ENCODE data around the gene ERCC5. TPM values are rescaled to one million over a fixed set of nuclear protein-coding genes. Genes with fewer than 3 reads are reported as not detected.

The ERCC5 gene
- total and polyA plus RNA-seq, 2 experiments from 2014 or later, result 49.2 to 78.5 TPM

- DNase-seq, result peak; percentile 39
- in situ Hi-C loops (cut with MboI), result no loop called here
- Histone ChIP-seq H3K4me3 (no peak overlapping the region), H3K9me3 (ENCODE audit: low read depth) (no peaks in the 10 kb centered on the region), H3K36me3 (ENCODE audit: low read depth) (peaks cover 40% of the 10 kb centered on the region), H4K20me1 (ENCODE audit: insufficient read depth) (0 out of 2 replicates have a peak, but pooled peaks cover 2% of the 10 kb centered on the region), H2AFZ (no peak overlapping the region), H3K9me2 (ENCODE audit: insufficient read depth) (no peaks in the 10 kb centered on the region), H3F3A (ENCODE audit: insufficient read depth) (peaks cover 14% of the 10 kb centered on the region), H3K27ac (peak overlapping the region; percentile 6; the same call in 1 of the 2 replicates), H3K27me3 (replicated peaks; ENCODE audit: insufficient read depth) (no peaks in the 10 kb centered on the region), H3K4me1 (ENCODE audit: insufficient read depth) (peaks cover 22% of the 10 kb centered on the region), H3K9ac (no peak overlapping the region), H3K79me2 (ENCODE audit: insufficient read depth) (peaks cover 81% of the 10 kb centered on the region), H3K4me2 (ENCODE audit: unreplicated experiment) (no peak overlapping the region)
- TF ChIP-seq EZH2phosphoT487 (IDR thresholded peaks at IDR 0.05; ENCODE audit: insufficient read depth, low read depth) (no peak), EZH2 (IDR thresholded peaks at IDR 0.05; ENCODE audit: insufficient read depth, poor library complexity, severe bottlenecking) (no peak)
- WGBS, 2 experiments (ENCODE audit: low coverage in 1 of 2, low lambda C conversion rate in 2 of 2, missing lambda C conversion rate in 2 of 2), result 95 to 96% methylated on average over 3 of the region's 3 CpGs
These were observed 6.7 kb downstream of the ERCC5 start for GRCh38 chr13:102852556-102852955.

DNA sequence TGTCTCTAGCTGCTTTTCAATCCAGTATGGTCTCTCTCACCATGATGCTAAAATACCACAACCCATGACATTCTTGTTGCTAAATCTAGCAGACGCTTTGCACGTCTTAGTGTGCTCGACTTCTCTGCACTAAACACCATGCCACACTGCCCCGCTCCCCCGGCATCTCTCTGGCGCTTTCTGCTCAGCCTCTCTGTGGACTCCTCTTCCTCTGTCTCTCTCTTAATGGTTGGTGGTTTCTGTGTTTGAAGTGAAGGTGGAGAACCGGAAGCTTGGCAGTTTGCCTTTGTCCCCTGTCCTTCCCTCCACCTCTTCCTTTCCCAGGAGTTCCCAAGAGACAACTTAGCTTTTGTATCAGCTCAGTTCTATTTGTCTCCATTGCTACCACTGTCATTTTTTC is 8.8 kb downstream of the ERCC5 start:
- Histone ChIP-seq H3K9ac (no peak overlapping the region), H2AFZ (no peak overlapping the region), H3F3A (ENCODE audit: insufficient read depth) (peaks cover 14% of the 10 kb centered on the region), H3K27ac (no peak overlapping the region), H3K9me2 (ENCODE audit: insufficient read depth) (no peaks in the 10 kb centered on the region), H3K27me3 (replicated peaks; ENCODE audit: insufficient read depth) (no peaks in the 10 kb centered on the region), H3K9me3 (ENCODE audit: low read depth) (no peaks in the 10 kb centered on the region), H4K20me1 (ENCODE audit: insufficient read depth) (0 out of 2 replicates have a peak, but pooled peaks cover 2% of the 10 kb centered on the region), H3K79me2 (ENCODE audit: insufficient read depth) (peaks cover 80% of the 10 kb centered on the region), H3K36me3 (ENCODE audit: low read depth) (peaks cover 61% of the 10 kb centered on the region), H3K4me1 (ENCODE audit: insufficient read depth) (peaks cover 10% of the 10 kb centered on the region; the same call in 1 of the 2 replicates), H3K4me2 (ENCODE audit: unreplicated experiment) (no peak overlapping the region), H3K4me3 (no peak overlapping the region)
- TF ChIP-seq EZH2 (IDR thresholded peaks at IDR 0.05; ENCODE audit: insufficient read depth, poor library complexity, severe bottlenecking) (no peak), EZH2phosphoT487 (IDR thresholded peaks at IDR 0.05; ENCODE audit: insufficient read depth, low read depth) (no peak)
- DNase-seq, result no peak
- in situ Hi-C loops (cut with MboI), result no loop called here
- WGBS, 2 experiments (ENCODE audit: low coverage in 1 of 2, low lambda C conversion rate in 2 of 2, missing lambda C conversion rate in 2 of 2), result 92% methylated on average over 7 of the region's 7 CpGs

- Histone ChIP-seq H3K79me2 (ENCODE audit: insufficient read depth) (peaks cover 78% of the 10 kb centered on the region), H3K27me3 (replicated peaks; ENCODE audit: insufficient read depth) (no peaks in the 10 kb centered on the region), H3K9me2 (ENCODE audit: insufficient read depth) (no peaks in the 10 kb centered on the region), H3K4me1 (ENCODE audit: insufficient read depth) (peaks cover 10% of the 10 kb centered on the region; the same call in 1 of the 2 replicates), H3K9ac (peak overlapping the region; percentile 36), H3K9me3 (ENCODE audit: low read depth) (no peaks in the 10 kb centered on the region), H2AFZ (no peak overlapping the region), H3K4me3 (no peak overlapping the region), H4K20me1 (ENCODE audit: insufficient read depth) (0 out of 2 replicates have a peak, but pooled peaks cover 2% of the 10 kb centered on the region), H3K27ac (peak overlapping the region; percentile 30), H3K36me3 (ENCODE audit: low read depth) (peaks cover 76% of the 10 kb centered on the region), H3F3A (ENCODE audit: insufficient read depth) (peaks cover 14% of the 10 kb centered on the region), H3K4me2 (ENCODE audit: unreplicated experiment) (no peak overlapping the region)
- in situ Hi-C loops (cut with MboI), result no loop called here
- peak; percentile 71 for DNase-seq
- TF ChIP-seq EZH2phosphoT487 (IDR thresholded peaks at IDR 0.05; ENCODE audit: insufficient read depth, low read depth) (no peak), EZH2 (IDR thresholded peaks at IDR 0.05; ENCODE audit: insufficient read depth, poor library complexity, severe bottlenecking) (no peak)
- WGBS, 2 experiments (ENCODE audit: low coverage in 1 of 2, low lambda C conversion rate in 2 of 2, missing lambda C conversion rate in 2 of 2), result 18 to 22% methylated on average over 6 of the region's 6 CpGs
These were observed 10.7 kb downstream of the ERCC5 start for GRCh38 chr13:102856557-102856956.

DNA sequence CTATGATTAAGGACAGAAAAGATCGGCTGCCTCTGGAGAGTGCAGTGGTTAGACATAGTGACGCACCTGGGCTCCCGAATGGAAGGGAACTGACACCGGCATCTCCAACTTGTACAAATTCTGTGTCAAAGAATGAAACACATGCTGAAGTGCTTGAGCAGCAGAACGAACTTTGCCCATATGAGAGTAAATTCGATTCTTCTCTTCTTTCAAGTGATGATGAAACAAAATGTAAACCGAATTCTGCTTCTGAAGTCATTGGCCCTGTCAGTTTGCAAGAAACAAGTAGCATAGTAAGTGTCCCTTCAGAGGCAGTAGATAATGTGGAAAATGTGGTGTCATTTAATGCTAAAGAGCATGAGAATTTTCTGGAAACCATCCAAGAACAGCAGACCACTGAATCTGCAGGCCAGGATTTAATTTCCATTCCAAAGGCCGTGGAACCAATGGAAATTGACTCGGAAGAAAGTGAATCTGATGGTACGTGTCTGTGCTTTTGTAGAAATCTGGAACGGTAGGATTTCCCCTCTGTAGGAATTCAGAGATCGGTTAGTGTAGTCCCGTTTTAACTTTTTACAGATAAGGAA is 16.9 kb downstream of the ERCC5 start:
- Histone ChIP-seq H3K27ac (no peak overlapping the region), H2AFZ (no peak overlapping the region), H3K27me3 (replicated peaks; ENCODE audit: insufficient read depth) (no peaks in the 10 kb centered on the region), H3K9me3 (ENCODE audit: low read depth) (no peaks in the 10 kb centered on the region), H4K20me1 (ENCODE audit: insufficient read depth) (0 out of 2 replicates have a peak, but pooled peaks cover 3% of the 10 kb centered on the region), H3K4me1 (ENCODE audit: insufficient read depth) (no peaks in the 10 kb centered on the region), H3K4me2 (ENCODE audit: unreplicated experiment) (no peak overlapping the region), H3K9ac (no peak overlapping the region), H3F3A (ENCODE audit: insufficient read depth) (peaks cover 11% of the 10 kb centered on the region), H3K36me3 (ENCODE audit: low read depth) (peaks cover 90% of the 10 kb centered on the region), H3K9me2 (ENCODE audit: insufficient read depth) (no peaks in the 10 kb centered on the region), H3K4me3 (no peak overlapping the region), H3K79me2 (ENCODE audit: insufficient read depth) (peaks cover 95% of the 10 kb centered on the region)
- in situ Hi-C loops (cut with MboI), result no loop called here
- 87 to 91% methylated on average over 13 of the region's 13 CpGs for WGBS, 2 experiments (ENCODE audit: low coverage in 1 of 2, low lambda C conversion rate in 2 of 2, missing lambda C conversion rate in 2 of 2)
- DNase-seq, result no peak
- TF ChIP-seq EZH2 (IDR thresholded peaks at IDR 0.05; ENCODE audit: insufficient read depth, poor library complexity, severe bottlenecking) (no peak), EZH2phosphoT487 (IDR thresholded peaks at IDR 0.05; ENCODE audit: insufficient read depth, low read depth) (no peak)

Measured in GM23248 (cell line).